A549 (cell line): ENCODE measurements around the gene MAGI1.

Source experiments
- ATOH8 ChIP-seq: fragments of 250-450 bp; sonication (Bioruptor Pico); IDR thresholded peaks from 2 replicates; pipeline ENCODE4 v1.5.0; 2020; ENCODE audit warnings: low read depth, mild to moderate bottlenecking, moderate library complexity
- BHLHE40 ChIP-seq: IDR thresholded peaks from 2 replicates; pipeline ENCODE4 v1.6.1; 2012; ENCODE audit warnings: low read depth, low read length, inconsistent platforms
- CTCF ChIP-seq: fragments of >200 bp; sonication (Bioruptor Twin); formaldehyde crosslinking; IDR thresholded peaks from 3 replicates; pipeline ENCODE4 v1.5.1; 2016
- EP300 ChIP-seq, 2 experiments: fragments of >200 bp; sonication (Bioruptor Twin); formaldehyde crosslinking; IDR thresholded peaks; 2 replicates in 1 of 2; 3 replicates in 1 of 2; pipeline ENCODE4 v1.6.1; 2016 to 2017
- KDM1A ChIP-seq: fragments of 200-600 bp; sonication (generic); IDR thresholded peaks from 2 replicates; pipeline ENCODE4 v1.6.1; 2016; ENCODE audit warnings: low read depth, mild to moderate bottlenecking
- MYC ChIP-seq: IDR thresholded peaks from 2 replicates; pipeline ENCODE4 v1.6.1; 2012; ENCODE audit warnings: mild to moderate bottlenecking, inconsistent platforms, low read length, improper control_type of control experiment, borderline replicate concordance
- PHF8 ChIP-seq: fragments of 200-600 bp; sonication (generic); IDR thresholded peaks from 2 replicates; pipeline ENCODE4 v1.6.1; 2016; ENCODE audit warnings: low read depth, mild to moderate bottlenecking, antibody characterized with exemption, moderate library complexity, borderline replicate concordance
- POLR2A ChIP-seq: IDR thresholded peaks from 2 replicates; pipeline ENCODE4 v1.6.1; 2012; ENCODE audit warnings: mild to moderate bottlenecking, low read length
- RNF2 ChIP-seq: fragments of 200-600 bp; sonication (generic); IDR thresholded peaks from 2 replicates; pipeline ENCODE4 v1.6.1; 2016; ENCODE audit warnings: low read depth, mild to moderate bottlenecking, antibody characterized with exemption, moderate library complexity, borderline replicate concordance
- ZFP36 ChIP-seq: fragments of 450-650 bp; IDR thresholded peaks from 2 replicates; pipeline ENCODE4 v1.6.1; 2014; ENCODE audit warnings: borderline replicate concordance; ENCODE audit not compliant: partially characterized antibody
- TF ChIP-seq, protein P1 (sequence below): IDR thresholded peaks from 2 replicates; pipeline ENCODE4 v1.6.1; 2012

GRCh38 chr3:65659396-65659795 is 379.3 kb downstream of the MAGI1 start:
- no peak for TF ChIP-seq ZFP36
- TF ChIP-seq PHF8 = no peak
- TF ChIP-seq CTCF = no peak
- TF ChIP-seq ATOH8 (CRISPR knock-in tag) = no peak
- TF ChIP-seq POLR2A = no peak
- no peak for TF ChIP-seq KDM1A
- TF ChIP-seq, protein P1, sequence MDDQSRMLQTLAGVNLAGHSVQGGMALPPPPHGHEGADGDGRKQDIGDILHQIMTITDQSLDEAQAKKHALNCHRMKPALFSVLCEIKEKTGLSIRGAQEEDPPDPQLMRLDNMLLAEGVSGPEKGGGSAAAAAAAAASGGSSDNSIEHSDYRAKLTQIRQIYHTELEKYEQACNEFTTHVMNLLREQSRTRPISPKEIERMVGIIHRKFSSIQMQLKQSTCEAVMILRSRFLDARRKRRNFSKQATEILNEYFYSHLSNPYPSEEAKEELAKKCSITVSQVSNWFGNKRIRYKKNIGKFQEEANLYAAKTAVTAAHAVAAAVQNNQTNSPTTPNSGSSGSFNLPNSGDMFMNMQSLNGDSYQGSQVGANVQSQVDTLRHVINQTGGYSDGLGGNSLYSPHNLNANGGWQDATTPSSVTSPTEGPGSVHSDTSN = no peak
- TF ChIP-seq MYC = no peak
- TF ChIP-seq EP300 (IDR thresholded peaks at IDR 0.05) = no peak
- TF ChIP-seq BHLHE40 = no peak
- no peak for TF ChIP-seq RNF2
